ES-I3 (cell line): ENCODE data around the gene TFB1M.
"Not testable (repeated sequence)": the region's sequence is repeated elsewhere in the genome, so short reads cannot be mapped to it uniquely, and the experiment has no call there.

Experiments
- H3K36me3 ChIP-seq: 2 replicates; pipeline ENCODE4 v1.6.1; 2013; ENCODE audit warnings: mild to moderate bottlenecking, low read length, control low read depth, moderate library complexity; ENCODE audit not compliant: insufficient read depth
- H3K4me1 ChIP-seq: 2 replicates; pipeline ENCODE4 v1.6.1; 2013; ENCODE audit warnings: mild to moderate bottlenecking, control low read depth, low read length; ENCODE audit not compliant: insufficient read depth
- H3K9ac ChIP-seq: 2 replicates; pipeline ENCODE4 v1.6.1; 2013; ENCODE audit warnings: low read depth, mild to moderate bottlenecking, low read length, moderate library complexity
- H3K9me3 ChIP-seq: 2 replicates; pipeline ENCODE4 v1.6.1; 2013; ENCODE audit warnings: mild to moderate bottlenecking, low read length, moderate library complexity; ENCODE audit not compliant: control insufficient read depth, insufficient read depth

TFB1M gene

DNA sequence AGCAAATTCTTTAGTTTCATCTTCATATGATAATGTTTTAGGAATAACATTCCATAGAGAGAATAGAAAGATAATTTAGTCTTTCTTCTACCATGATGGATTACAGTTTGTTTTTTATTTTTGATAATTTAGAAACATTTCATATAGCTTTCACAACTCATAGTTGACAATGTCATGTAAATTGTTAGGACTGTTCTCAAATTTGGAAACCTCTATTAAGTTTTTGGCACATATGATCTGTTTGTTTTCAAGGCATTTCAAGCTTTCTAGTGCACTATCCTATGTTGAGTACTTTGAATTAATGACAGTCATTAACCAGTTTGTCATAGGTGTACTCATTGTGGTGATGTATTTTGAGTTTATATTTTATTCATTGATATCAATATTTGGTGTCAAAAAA is 10.7 kb upstream of the TFB1M start:
- H3K4me1 ChIP-seq: peaks cover 17% of the 10 kb centered on the region
- no peak overlapping the region for H3K9ac ChIP-seq
- H3K36me3 ChIP-seq: no peaks in the 10 kb centered on the region
- no peaks in the 10 kb centered on the region; the same call in 1 of the 2 replicates for H3K9me3 ChIP-seq

DNA sequence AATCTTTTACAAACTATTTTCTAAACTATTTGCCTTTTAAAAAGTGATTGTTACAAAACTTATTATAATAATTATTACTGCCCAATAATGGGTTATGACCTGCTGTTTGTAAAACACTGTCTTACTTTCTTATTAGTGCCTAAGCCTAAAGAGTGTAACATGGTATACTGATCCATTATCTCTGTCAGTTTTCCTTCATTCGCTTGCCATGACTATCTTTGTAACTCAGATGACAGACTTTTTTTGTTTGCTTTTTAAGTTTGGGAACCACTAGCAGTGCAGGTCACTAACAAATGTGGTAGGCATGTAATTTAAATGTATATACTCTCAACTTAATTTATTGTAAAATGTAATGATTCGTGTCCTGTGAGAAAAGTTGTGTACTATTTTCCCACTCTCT is 9.9 kb upstream of the TFB1M start:
- H3K9ac ChIP-seq: no peak overlapping the region
- peaks cover 17% of the 10 kb centered on the region for H3K4me1 ChIP-seq
- no peaks in the 10 kb centered on the region; the same call in 1 of the 2 replicates for H3K9me3 ChIP-seq
- no peaks in the 10 kb centered on the region for H3K36me3 ChIP-seq

DNA sequence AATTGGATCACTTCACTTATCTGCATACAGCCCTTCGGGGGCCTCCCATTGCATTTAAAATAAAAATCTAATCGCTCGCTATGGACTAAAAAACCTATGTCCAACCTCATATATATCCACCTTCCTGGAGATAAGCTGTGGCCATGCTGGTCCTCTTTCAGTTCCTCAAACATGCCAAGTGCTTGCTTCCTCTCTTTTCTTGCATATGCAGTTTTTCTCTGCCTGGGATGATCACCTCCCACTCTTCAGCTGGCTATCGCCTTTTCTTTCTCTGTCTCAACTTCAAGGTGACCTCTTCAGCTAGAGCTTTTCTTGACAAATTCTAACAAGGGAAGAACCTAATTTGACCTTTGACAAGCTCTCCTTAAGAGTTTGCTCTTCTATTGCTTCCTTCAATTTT is 5.6 kb upstream of the TFB1M start:
- H3K9me3 ChIP-seq: no peaks in the 10 kb centered on the region
- H3K36me3 ChIP-seq: no peaks in the 10 kb centered on the region
- no peak overlapping the region for H3K9ac ChIP-seq
- 0 out of 2 replicates have a peak, but pooled peaks cover 3% of the 10 kb centered on the region for H3K4me1 ChIP-seq

DNA sequence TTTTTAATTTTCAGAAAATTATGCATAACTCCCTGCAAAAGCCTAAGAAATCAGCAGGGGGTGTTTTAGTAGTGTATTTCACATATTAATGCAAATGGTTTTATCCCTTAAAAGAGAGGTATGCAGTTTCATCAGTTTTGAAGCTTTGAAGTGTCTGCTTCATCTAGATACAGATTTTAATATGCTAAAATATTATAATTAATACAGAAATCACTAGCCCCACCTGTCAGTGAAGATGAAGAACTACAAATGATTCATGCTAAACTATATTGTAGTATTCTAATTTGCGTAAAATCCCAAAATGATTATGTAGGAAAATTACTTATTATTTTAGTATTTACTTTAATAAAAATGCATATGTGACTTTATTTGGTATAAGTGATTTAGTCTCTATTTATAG is 2.9 kb upstream of the TFB1M start:
- no peak overlapping the region for H3K9ac ChIP-seq
- H3K4me1 ChIP-seq: 0 out of 2 replicates have a peak, but pooled peaks cover 3% of the 10 kb centered on the region
- H3K36me3 ChIP-seq: 0 out of 2 replicates have a peak, but pooled peaks cover under 1% of the 10 kb centered on the region

DNA sequence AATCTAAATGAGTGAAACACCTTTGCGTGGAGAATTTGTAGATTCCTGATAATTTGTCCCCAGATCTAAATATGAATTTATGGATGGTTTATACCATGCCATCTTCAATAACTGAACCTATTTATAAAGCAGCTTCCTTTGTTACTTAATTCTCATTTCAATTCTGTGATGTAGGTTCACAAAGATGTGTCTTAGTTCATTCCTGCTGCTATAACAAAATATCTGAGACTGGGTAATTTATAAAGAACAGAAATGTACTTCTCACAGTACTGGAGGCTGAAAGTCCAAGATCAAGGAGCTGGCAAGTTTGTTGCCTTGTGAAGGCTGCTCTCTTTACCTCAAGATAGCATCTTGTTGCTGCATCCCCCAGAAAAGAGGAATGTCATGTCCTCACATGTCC is 2.1 kb upstream of the TFB1M start:
- Histone ChIP-seq H3K9ac (no peak overlapping the region), H3K4me1 (0 out of 2 replicates have a peak, but pooled peaks cover 7% of the 10 kb centered on the region), H3K36me3 (0 out of 2 replicates have a peak, but pooled peaks cover 5% of the 10 kb centered on the region), H3K9me3 (no peaks in the 10 kb centered on the region)

More for the DNA sequence above, 2.9 kb upstream of the TFB1M start:
- no peaks in the 10 kb centered on the region for H3K9me3 ChIP-seq

DNA sequence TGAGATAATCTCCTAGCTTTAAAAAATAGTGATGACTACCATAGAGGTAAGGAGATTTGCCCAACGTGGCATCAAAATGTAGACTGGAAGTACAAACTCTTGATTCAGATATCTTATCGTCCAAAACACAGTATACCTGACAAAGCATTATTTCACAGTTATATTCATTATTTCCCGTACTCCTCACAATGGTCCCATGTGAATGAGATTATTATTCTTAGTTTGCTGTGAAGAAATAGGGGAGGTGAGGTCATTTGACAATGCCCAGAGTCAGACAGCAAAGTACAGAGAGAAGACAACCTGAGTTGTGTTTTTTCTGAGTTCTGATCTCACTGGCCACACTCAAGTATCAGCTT is 1.2 kb upstream of the TFB1M start:
- Histone ChIP-seq H3K9ac (peak overlapping the region; percentile 72; the same call in 1 of the 2 replicates), H3K4me1 (peaks cover 7% of the 10 kb centered on the region; the same call in 1 of the 2 replicates), H3K9me3 (no peaks in the 10 kb centered on the region), H3K36me3 (0 out of 2 replicates have a peak, but pooled peaks cover 5% of the 10 kb centered on the region)

DNA sequence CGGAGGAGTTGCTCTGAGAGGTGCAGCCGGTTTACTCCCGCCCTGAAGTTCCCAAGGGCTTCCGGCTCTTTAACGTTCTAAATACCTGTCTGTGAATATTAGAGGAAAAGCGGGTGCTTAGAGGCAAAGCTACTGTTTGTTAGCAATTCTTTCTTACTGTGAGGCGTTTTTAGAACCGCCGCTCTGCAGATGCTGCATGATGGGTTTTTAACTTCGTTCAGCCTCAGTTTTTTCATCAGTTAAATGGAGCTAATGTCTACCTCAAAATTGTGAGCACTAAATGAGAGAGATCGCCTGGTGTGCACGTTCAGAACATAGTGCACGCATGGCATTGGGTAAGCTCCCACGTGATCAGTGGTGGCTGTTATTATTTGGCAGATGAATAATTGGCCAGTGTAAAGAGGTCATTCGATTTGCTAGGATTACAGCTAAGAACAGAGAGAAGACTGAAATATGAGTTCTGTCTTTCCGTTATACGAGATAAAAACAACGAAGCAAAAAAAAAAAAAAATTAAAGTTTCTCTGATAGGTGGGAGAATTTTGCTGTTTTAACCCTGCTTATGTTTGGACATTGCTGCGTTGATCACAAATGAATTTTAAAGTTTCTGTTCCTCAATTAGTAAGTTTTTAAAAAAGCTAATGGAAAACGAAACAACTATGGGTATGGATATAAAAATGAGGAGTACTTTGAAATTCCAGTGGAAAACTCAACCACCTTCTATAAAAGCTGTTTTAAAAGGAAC is 660 bp upstream of the TFB1M start:
- Histone ChIP-seq H3K36me3 (0 out of 2 replicates have a peak, but pooled peaks cover 5% of the 10 kb centered on the region), H3K9ac (peak overlapping the region; percentile 72), H3K9me3 (no peaks in the 10 kb centered on the region), H3K4me1 (peaks cover 11% of the 10 kb centered on the region; the same call in 1 of the 2 replicates)

DNA sequence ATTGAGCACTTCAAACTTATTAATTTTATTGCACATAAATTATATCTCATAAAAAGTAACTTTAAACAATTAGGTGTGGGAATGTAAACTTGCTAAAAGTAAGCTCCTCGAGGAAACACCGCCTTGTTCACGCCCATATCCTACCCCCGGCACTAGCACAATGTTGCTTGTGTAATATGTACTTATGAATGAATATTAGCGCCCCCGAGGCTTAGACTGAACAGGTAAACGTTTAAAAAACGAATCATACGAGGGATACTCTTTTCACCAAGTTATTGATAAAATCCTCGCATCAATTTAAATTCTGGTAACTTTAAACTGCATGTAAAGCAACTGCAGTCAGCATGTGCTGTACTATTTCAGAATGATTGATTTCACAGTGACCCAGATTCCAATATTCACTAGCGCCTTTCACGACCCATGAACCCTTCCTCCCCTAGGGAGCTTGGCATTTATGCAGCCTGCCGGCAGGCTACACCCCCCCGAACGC is 637 bp downstream of the TFB1M start:
- peak overlapping the region; percentile 94 for H3K9ac ChIP-seq

DNA sequence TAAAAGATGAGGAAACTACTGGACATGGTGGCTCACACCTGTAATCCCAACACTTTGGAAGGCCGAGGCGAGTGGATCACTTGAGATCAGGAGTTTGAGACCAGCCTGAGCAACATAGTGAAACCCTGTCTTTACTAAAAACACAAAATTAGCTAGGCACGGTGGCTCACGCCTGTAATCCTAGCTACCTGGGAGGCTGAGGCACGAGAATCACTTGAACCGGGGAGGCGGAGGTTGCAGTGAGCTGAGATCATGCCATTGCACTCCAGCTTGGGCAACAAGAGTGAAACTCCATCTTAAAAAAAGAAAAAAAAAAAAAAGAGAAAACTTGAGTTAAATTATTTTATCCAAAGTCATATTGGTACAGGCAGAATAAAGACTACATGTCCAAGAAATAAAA is 1.3 kb downstream of the TFB1M start:
- Histone ChIP-seq H3K4me1 (peaks cover 11% of the 10 kb centered on the region; the same call in 1 of the 2 replicates), H3K9ac (peak overlapping the region; percentile 94; the same call in 1 of the 2 replicates)
- not testable (repeated sequence) for H3K9me3 ChIP-seq, H3K36me3 ChIP-seq

More for the DNA sequence above, 637 bp downstream of the TFB1M start:
- Histone ChIP-seq H3K36me3 (peaks cover 10% of the 10 kb centered on the region), H3K4me1 (peaks cover 11% of the 10 kb centered on the region; the same call in 1 of the 2 replicates), H3K9me3 (no peaks in the 10 kb centered on the region)

DNA sequence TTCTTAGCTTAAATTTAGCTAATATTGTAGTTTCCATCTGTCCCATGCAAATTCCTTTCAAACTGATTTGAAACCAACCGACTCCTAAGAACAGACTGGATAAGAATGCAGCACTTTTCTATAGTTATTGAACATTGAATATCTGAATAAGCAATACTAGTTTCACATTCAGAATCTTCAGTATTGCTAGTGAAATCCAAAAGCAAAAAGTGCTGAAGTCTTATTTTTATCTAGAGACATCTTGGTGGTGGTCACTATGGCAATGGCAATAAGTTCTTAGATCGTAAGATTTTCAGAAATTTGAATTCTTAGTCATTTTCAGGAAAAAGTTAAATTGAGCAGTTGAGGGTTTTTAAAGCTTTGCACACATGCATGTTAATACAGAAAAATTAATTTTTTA is 2.7 kb downstream of the TFB1M start:
- no peak overlapping the region for H3K9ac ChIP-seq
- peaks cover 11% of the 10 kb centered on the region; the same call in 1 of the 2 replicates for H3K4me1 ChIP-seq
- H3K9me3 ChIP-seq: no peaks in the 10 kb centered on the region
- peaks cover 16% of the 10 kb centered on the region for H3K36me3 ChIP-seq

DNA sequence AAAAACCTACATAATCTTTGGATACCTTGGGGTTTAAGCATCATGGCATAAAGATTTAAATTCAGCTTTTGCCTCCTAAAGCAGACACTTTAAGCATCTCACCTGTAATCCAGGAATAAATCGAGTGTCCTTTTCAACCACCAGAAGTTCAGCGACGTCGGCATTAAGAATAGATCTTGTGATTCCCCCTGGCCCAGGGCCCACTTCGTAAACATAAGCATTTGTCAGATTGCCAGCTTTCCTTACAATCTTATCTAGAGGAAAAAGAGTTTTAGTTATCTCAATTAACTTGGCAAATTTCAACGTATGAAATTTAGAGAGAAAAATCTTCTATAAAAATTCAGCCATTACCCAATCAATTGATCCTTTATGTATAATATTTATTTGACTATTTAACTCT is 3.2 kb downstream of the TFB1M start:
- peaks cover 17% of the 10 kb centered on the region for H3K36me3 ChIP-seq
- H3K9me3 ChIP-seq: no peaks in the 10 kb centered on the region
- H3K9ac ChIP-seq: no peak overlapping the region
- peaks cover 11% of the 10 kb centered on the region; the same call in 1 of the 2 replicates for H3K4me1 ChIP-seq

DNA sequence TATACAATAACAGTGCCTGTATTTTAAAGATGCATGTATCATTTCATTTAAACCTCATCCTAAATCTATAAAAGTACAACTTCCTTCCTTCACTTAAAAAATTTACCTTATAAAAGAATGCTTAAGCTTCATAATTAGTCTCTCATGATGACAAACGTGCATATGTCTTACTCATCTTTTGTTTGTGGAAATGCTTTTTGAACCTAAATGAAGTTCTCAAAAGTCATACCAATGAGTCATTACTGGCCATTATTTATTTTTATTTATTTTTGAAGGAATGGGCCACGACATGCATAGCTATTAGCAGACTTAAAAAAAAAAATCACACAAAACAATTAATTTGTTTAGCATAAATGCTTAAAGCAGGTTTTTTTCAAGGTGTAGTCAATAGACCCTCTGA is 3.7 kb downstream of the TFB1M start:
- H3K36me3 ChIP-seq: peaks cover 17% of the 10 kb centered on the region
- H3K4me1 ChIP-seq: peaks cover 9% of the 10 kb centered on the region; the same call in 1 of the 2 replicates
- H3K9me3 ChIP-seq: no peaks in the 10 kb centered on the region
- no peak overlapping the region for H3K9ac ChIP-seq

DNA sequence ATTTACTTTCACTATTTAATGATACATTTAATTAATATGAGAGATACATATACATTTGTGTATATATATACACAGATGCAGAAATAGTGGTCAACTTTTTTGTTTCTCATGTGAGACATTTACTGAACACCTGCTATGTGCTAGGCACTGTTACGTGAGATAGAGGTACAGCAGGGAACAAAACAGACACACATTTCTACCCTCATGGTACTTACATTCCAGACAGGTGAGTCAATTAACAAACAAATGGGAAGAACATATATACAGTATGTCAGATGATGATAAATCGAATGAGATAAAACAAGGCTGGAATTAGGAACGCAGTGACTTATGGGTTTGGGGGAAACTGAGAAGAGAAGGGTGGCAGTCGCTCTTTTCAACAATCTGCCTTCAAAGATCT is 5.1 kb downstream of the TFB1M start:
- H3K9ac ChIP-seq: no peak overlapping the region
- H3K9me3 ChIP-seq: no peaks in the 10 kb centered on the region
- H3K36me3 ChIP-seq: peaks cover 17% of the 10 kb centered on the region
- peaks cover 8% of the 10 kb centered on the region; the same call in 1 of the 2 replicates for H3K4me1 ChIP-seq

DNA sequence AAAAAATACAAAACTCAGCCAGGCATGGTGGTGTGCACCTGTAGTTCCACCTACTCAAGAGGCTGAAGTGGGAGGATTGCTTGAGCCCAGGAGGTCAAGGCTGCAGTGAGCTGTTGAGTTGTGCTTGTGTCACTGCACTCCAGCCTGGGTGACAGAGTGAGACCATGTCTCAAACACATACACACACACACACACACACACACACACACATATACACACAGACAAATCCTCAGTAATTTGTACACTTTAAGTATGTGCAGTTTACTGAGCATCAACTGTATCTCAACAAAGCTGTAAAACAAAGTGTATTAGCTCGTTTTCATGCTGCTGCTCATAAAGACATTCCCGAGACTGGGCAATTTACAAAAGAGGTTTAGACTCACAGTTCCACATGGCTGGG is 7.3 kb downstream of the TFB1M start:
- H3K36me3 ChIP-seq: peaks cover 17% of the 10 kb centered on the region

DNA sequence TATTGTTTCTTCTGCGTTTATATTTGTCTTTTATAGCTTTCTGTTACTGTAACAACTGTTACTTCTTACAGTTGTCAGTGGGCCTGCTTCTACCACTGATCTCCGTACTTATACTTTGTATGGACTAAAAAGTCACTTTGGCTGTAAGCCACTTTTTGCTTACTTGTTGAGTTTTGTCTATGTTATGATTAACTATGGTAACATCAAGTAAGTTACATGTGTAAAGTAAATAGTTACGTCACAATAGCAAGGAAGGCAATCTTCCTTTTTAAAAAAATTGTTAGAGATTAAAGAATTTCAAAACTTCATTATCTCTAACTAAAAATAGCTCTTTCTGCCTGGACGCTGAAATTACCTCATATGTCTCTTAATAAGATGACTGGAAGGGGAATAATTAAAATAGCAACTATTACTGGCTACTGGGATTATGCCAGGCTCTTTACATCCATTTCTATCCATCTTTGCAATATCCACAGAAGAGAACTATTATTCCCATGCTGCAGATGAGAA is 10.9 kb downstream of the TFB1M start:
- H3K36me3 ChIP-seq: peaks cover 14% of the 10 kb centered on the region
- no peaks in the 10 kb centered on the region for H3K9me3 ChIP-seq

More for the DNA sequence above, 7.3 kb downstream of the TFB1M start:
- H3K4me1 ChIP-seq: peaks cover 12% of the 10 kb centered on the region; the same call in 1 of the 2 replicates
- no peaks in the 10 kb centered on the region for H3K9me3 ChIP-seq
- H3K9ac ChIP-seq: no peak overlapping the region

More for the DNA sequence above, 10.9 kb downstream of the TFB1M start:
- Histone ChIP-seq H3K4me1 (peaks cover 6% of the 10 kb centered on the region; the same call in 1 of the 2 replicates), H3K9ac (no peak overlapping the region)
